K562 (cell line): ENCODE measurements around the gene SLC17A4. TPM values are rescaled to one million over a fixed set of nuclear protein-coding genes. Genes with fewer than 3 reads are reported as not detected.
A peak's percentile ranks its signal among the peaks of the same experiment; 100 is the strongest.

Experiments used
- ARID3B ChIP-seq: fragments of 250-450 bp; sonication (Bioruptor Pico); IDR thresholded peaks from 2 replicates; pipeline ENCODE4 v1.4.0; 2020; ENCODE audit warnings: borderline replicate concordance
- BHLHE40 ChIP-seq: IDR thresholded peaks from 2 replicates; pipeline ENCODE4 v1.6.1; 2011; ENCODE audit warnings: low read length, improper control_type of control experiment
- CTBP1 ChIP-seq: fragments of 450-650 bp; IDR thresholded peaks from 2 replicates; pipeline ENCODE4 v1.6.1; 2016; ENCODE audit warnings: borderline replicate concordance
- DLX4 ChIP-seq: fragments of 250-450 bp; sonication (Bioruptor Pico); IDR thresholded peaks from 2 replicates; pipeline ENCODE4 v1.6.1; 2021; ENCODE audit warnings: mild to moderate bottlenecking
- E2F4 ChIP-seq: sonication (generic); formaldehyde crosslinking; IDR thresholded peaks from 2 replicates; pipeline ENCODE4 v1.8.0; 2022; ENCODE audit warnings: mild to moderate bottlenecking, low read depth, missing genetic modification reagents
- EHMT2 ChIP-seq: fragments of 450-650 bp; IDR thresholded peaks from 2 replicates; pipeline ENCODE4 v1.6.1; 2018; ENCODE audit warnings: antibody characterized with exemption
- FUS ChIP-seq: fragments of 200-400 bp; formaldehyde crosslinking; optimal IDR thresholded peaks from 2 replicates; pipeline ENCODE3; 2017; ENCODE audit warnings: low read depth, low read length
- L3MBTL2 ChIP-seq: fragments of 450-650 bp; IDR thresholded peaks from 2 replicates; pipeline ENCODE4 v1.6.1; 2016; ENCODE audit warnings: mild to moderate bottlenecking, moderate library complexity
- MAX ChIP-seq: sonication (generic); formaldehyde crosslinking; IDR thresholded peaks from 2 replicates; pipeline ENCODE4 v1.9.0; 2022; ENCODE audit warnings: mild to moderate bottlenecking, missing genetic modification reagents
- MTA3 ChIP-seq: fragments of 450-650 bp; formaldehyde crosslinking; IDR thresholded peaks from 2 replicates; pipeline ENCODE4 v1.6.1; 2017; ENCODE audit warnings: mild to moderate bottlenecking, borderline replicate concordance
- NFXL1 ChIP-seq: fragments of 450-650 bp; formaldehyde crosslinking; IDR thresholded peaks from 2 replicates; pipeline ENCODE4 v1.4.0; 2021; ENCODE audit warnings: mild to moderate bottlenecking
- NR2C2 ChIP-seq, 2 experiments: fragments of 200-800 bp in 1 of 2; sonication (Bioruptor generic) in 1 of 2; sonication (generic) in 1 of 2; formaldehyde crosslinking in 1 of 2; IDR thresholded peaks; 2 replicates each; pipeline versions ENCODE4 v1.6.1 to v1.8.0; 2016 to 2022; ENCODE audit warnings: mild to moderate bottlenecking in 1 of 2, missing compliant biosample characterization in 1 of 2, missing genetic modification characterization in 1 of 2, missing genetic modification reagents in 1 of 2
- OTX1 ChIP-seq: fragments of 450-650 bp; formaldehyde crosslinking; IDR thresholded peaks from 2 replicates; pipeline ENCODE4 v1.4.0; 2022; ENCODE audit warnings: mild to moderate bottlenecking
- POLR2A ChIP-seq: fragments of 450-650 bp; conservative IDR thresholded peaks from 2 replicates; pipeline ENCODE4 v1.6.1; 2016
- RBFOX2 ChIP-seq: fragments of 200-400 bp; formaldehyde crosslinking; IDR thresholded peaks from 2 replicates; pipeline ENCODE4 v1.6.1; 2017; ENCODE audit warnings: low read depth, mild to moderate bottlenecking, low read length, moderate library complexity
- TBP ChIP-seq: optimal IDR thresholded peaks from 2 replicates; pipeline ENCODE3; 2011; ENCODE audit warnings: low read depth, low read length, improper control_type of control experiment
- TRIM28 ChIP-seq: fragments of 450-650 bp; IDR thresholded peaks from 2 replicates; pipeline ENCODE4 v1.6.1; 2017
- TSC22D4 ChIP-seq: fragments of 450-650 bp; IDR thresholded peaks from 2 replicates; pipeline ENCODE4 v1.6.1; 2016; ENCODE audit warnings: missing genetic modification characterization, missing biosample characterization, control low read depth
- XRCC3 ChIP-seq: fragments of 450-650 bp; IDR thresholded peaks from 2 replicates; pipeline ENCODE4 v1.6.1; 2017; ENCODE audit warnings: mild to moderate bottlenecking, moderate library complexity
- ZC3H4 ChIP-seq: sonication (generic); formaldehyde crosslinking; IDR thresholded peaks from 2 replicates; pipeline ENCODE4 v1.9.0; 2021; ENCODE audit warnings: missing genetic modification reagents, borderline replicate concordance
- ZNF280A ChIP-seq: fragments of 450-650 bp; IDR thresholded peaks from 2 replicates; pipeline ENCODE4 v1.6.1; 2018; ENCODE audit warnings: mild to moderate bottlenecking, low read depth; ENCODE audit not compliant: partially characterized antibody
- ZNF512 ChIP-seq: IDR thresholded peaks from 2 replicates; pipeline ENCODE4 v1.6.1; 2016; ENCODE audit warnings: missing genetic modification characterization, missing compliant biosample characterization
- ZNF561 ChIP-seq: fragments of 450-650 bp; formaldehyde crosslinking; conservative IDR thresholded peaks from 2 replicates; pipeline ENCODE4 v1.4.0; 2020; ENCODE audit warnings: mild to moderate bottlenecking, moderate library complexity
- ZNF668 ChIP-seq: fragments of 250-450 bp; sonication (Bioruptor Pico); IDR thresholded peaks from 2 replicates; pipeline ENCODE4 v1.8.0; 2022; ENCODE audit warnings: mild to moderate bottlenecking, inconsistent platforms
- polyA plus RNA-seq, 8 experiments: library from polyadenylated mRNA; depleted of rRNA in 4 of 8; stranded (reverse) in 5 of 8; unstranded in 3 of 8; fragments of >200 nt; fragmentation: Nextera tagmentation in 2 of 8; fragmentation: Illumina TruSeq in 1 of 8; extraction: Ambion mirVana in 2 of 8; extraction: Trizol in 1 of 8; gene quantifications; 2 replicates each; pipeline versions ENCODE4 v1.2.1 to v1.2.3, GENCODE V29; 2011 to 2014; ENCODE audit warnings: inconsistent platforms in 1 of 8, missing spikeins in 1 of 8
- total RNA-seq, 7 experiments: library from RNA; depleted of rRNA in 6 of 7; stranded (reverse); fragments of >200 nt in 6 of 7; fragmentation: Illumina TruSeq in 2 of 7; extraction: Trizol in 2 of 7; gene quantifications; 2 replicates each; pipeline versions ENCODE4 v1.2.1 to v1.2.3, GENCODE V29; 2011 to 2021; ENCODE audit warnings: low replicate concordance in 1 of 7

Gene SLC17A4
- total and polyA plus RNA-seq, 9 of the 15 experiments (the other 6 are each of a cell fraction or from before 2014, with no cell fraction given), result not detected

- TF ChIP-seq MAX (CRISPR knock-in tag) (no peak), L3MBTL2 (peak; percentile 79), CTBP1 (no peak), POLR2A (peak; percentile 77), ZNF561 (CRISPR knock-in tag) (no peak), ZNF668 (CRISPR knock-in tag) (no peak), EHMT2 (no peak), ZNF280A (no peak), ARID3B (CRISPR knock-in tag) (no peak), TBP (peak; percentile 80), TRIM28 (no peak), ZNF512 (tag) (no peak), NR2C2 (CRISPR knock-in tag; IDR thresholded peaks at IDR 0.05) (no peak), NR2C2 (tag; IDR thresholded peaks at IDR 0.05) (no peak), ZC3H4 (CRISPR knock-in tag) (no peak), E2F4 (no peak), FUS (no peak), BHLHE40 (no peak), OTX1 (no peak), XRCC3 (no peak), MTA3 (peak; percentile 94; the same call in 1 of the 2 replicates), RBFOX2 (peak; percentile 71), TSC22D4 (tag) (no peak), NFXL1 (CRISPR knock-in tag) (no peak), DLX4 (CRISPR knock-in tag) (no peak)
Observed at GRCh38 chr6:25726122-25726911, 28.2 kb upstream of the SLC17A4 start (continued).
